ENCODE data around the gene MAP6. TPM values are rescaled to one million over a fixed set of nuclear protein-coding genes. Genes with fewer than 3 reads are reported as not detected.

MAP6 gene
- total and polyA plus RNA-seq, 9 of the 15 experiments (the other 6 are each of a cell fraction or from before 2014, with no cell fraction given) = not detected

DNA sequence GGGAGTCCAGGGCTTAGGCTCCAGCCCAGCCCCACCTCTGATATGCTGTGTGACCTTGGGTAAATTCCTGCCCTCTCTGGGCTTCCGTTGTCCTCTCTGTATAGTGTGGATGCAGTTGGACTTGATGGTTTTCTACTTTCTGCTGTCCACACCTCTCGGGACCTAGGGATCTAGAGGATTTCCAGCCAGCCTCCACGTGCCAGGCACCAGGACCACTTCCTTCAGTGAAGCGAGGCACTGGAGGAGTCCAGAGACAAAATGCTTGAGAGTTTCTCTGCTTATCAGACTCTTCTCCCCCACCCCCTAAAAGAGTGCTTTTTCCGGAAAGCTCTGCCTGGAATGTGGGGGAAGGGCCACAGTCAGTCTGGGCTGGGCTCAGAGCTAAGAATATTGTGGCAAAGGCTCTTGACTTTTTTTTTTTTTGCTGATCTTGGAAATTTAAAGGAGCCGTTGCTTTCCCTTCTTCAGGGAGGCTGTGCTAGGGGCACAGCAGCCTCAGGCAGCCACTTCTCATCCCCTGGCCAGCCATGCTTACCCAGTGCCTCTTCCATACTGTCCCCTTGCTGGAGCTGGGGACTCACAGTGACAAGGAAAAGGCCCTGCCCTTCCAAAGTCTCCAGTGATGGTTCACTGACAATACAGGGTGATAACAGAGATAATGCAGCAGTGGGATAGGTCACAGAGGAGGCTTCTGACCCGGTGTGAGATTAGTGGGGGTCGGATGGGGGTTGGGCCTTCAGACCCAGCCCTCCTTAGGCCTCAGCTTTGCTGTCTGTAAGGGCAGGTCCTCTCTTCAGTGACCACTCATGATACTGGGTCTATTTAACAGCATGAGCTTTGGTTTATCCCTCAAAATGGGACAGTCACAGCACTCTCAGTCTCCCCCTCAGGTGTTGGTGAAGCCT, 109.6 kb downstream of the MAP6 start (continued):
- TF ChIP-seq, protein P1, sequence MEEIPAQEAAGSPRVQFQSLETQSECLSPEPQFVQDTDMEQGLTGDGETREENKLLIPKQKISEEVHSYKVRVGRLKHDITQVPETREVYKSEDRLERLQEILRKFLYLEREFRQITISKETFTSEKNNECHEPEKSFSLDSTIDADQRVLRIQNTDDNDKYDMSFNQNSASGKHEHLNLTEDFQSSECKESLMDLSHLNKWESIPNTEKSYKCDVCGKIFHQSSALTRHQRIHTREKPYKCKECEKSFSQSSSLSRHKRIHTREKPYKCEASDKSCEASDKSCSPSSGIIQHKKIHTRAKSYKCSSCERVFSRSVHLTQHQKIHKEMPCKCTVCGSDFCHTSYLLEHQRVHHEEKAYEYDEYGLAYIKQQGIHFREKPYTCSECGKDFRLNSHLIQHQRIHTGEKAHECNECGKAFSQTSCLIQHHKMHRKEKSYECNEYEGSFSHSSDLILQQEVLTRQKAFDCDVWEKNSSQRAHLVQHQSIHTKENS (CRISPR knock-in tag; IDR thresholded peaks at IDR 0.05) = no peak
- TF ChIP-seq DACH1 (IDR thresholded peaks at IDR 0.05; ENCODE audit: partially characterized antibody) (peak; percentile 53), HDAC1 (IDR thresholded peaks at IDR 0.05) (peak; percentile 45 to 68; a peak in 3 of 4 replicates), ETV5 (CRISPR knock-in tag; IDR thresholded peaks at IDR 0.05; ENCODE audit: low read depth) (peak; percentile 52), YBX1 (IDR thresholded peaks at IDR 0.05) (no peak), ZNF239 (CRISPR knock-in tag; IDR thresholded peaks at IDR 0.05) (no peak), BDP1 (IDR thresholded peaks at IDR 0.05; ENCODE audit: insufficient read depth, insufficient read length) (no peak), SMARCE1 (IDR thresholded peaks at IDR 0.05) (no peak; the same call in none of the 2 replicates), CREBBP (IDR thresholded peaks at IDR 0.05; ENCODE audit: low read depth, low read length) (no peak), HNRNPLL (IDR thresholded peaks at IDR 0.05; ENCODE audit: low read depth, low read length, poor library complexity, severe bottlenecking) (no peak), KDM1A (IDR thresholded peaks at IDR 0.05) (peak; percentile 91 to 97), ATF1 (CRISPR knock-in tag; IDR thresholded peaks at IDR 0.05) (no peak), ATF1 (tag; IDR thresholded peaks at IDR 0.05) (peak; percentile 39; the same call in 1 of the 2 replicates), NFE2L1 (tag; IDR thresholded peaks at IDR 0.05; ENCODE audit: borderline replicate concordance, low read depth) (no peak), CBFA2T2 (conservative IDR thresholded peaks at IDR 0.05) (no peak), ZNF134 (CRISPR knock-in tag; conservative IDR thresholded peaks at IDR 0.05) (no peak), KHSRP (IDR thresholded peaks at IDR 0.05) (no peak), HCFC1 (IDR thresholded peaks at IDR 0.05; ENCODE audit: low read depth, low read length) (no peak), SREBF2 (CRISPR knock-in tag; IDR thresholded peaks at IDR 0.05) (no peak), RBM22 (IDR thresholded peaks at IDR 0.05; ENCODE audit: low read depth, low read length, poor library complexity, severe bottlenecking) (no peak), NCOA1 (IDR thresholded peaks at IDR 0.05; ENCODE audit: low read depth) (no peak), E2F5 (CRISPR knock-in tag; IDR thresholded peaks at IDR 0.05) (no peak)
- TF ChIP-seq, protein P2, sequence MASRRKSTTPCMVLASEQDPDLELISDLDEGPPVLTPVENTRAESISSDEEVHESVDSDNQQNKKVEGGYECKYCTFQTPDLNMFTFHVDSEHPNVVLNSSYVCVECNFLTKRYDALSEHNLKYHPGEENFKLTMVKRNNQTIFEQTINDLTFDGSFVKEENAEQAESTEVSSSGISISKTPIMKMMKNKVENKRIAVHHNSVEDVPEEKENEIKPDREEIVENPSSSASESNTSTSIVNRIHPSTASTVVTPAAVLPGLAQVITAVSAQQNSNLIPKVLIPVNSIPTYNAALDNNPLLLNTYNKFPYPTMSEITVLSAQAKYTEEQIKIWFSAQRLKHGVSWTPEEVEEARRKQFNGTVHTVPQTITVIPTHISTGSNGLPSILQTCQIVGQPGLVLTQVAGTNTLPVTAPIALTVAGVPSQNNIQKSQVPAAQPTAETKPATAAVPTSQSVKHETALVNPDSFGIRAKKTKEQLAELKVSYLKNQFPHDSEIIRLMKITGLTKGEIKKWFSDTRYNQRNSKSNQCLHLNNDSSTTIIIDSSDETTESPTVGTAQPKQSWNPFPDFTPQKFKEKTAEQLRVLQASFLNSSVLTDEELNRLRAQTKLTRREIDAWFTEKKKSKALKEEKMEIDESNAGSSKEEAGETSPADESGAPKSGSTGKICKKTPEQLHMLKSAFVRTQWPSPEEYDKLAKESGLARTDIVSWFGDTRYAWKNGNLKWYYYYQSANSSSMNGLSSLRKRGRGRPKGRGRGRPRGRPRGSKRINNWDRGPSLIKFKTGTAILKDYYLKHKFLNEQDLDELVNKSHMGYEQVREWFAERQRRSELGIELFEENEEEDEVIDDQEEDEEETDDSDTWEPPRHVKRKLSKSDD (conservative IDR thresholded peaks at IDR 0.05; ENCODE audit: low read length) = no peak
- TF ChIP-seq, protein P3, sequence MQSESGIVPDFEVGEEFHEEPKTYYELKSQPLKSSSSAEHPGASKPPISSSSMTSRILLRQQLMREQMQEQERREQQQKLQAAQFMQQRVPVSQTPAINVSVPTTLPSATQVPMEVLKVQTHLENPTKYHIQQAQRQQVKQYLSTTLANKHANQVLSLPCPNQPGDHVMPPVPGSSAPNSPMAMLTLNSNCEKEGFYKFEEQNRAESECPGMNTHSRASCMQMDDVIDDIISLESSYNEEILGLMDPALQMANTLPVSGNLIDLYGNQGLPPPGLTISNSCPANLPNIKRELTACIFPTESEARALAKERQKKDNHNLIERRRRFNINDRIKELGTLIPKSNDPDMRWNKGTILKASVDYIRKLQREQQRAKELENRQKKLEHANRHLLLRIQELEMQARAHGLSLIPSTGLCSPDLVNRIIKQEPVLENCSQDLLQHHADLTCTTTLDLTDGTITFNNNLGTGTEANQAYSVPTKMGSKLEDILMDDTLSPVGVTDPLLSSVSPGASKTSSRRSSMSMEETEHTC (IDR thresholded peaks at IDR 0.05) = no peak

Data from K562 (cell line).